Natural killer cell (primary cell): ENCODE measurements around the gene SLC1A4. TPM values are rescaled to one million over a fixed set of nuclear protein-coding genes. Genes with fewer than 3 reads are reported as not detected.

Source experiments
- ATAC-seq, 3 donors: fragments of 150-1000 bp in 2 of 3; fragments of 200-7000 bp in 1 of 3; cut with Tn5 transposase; 1 replicate in 1 of 3; 2 replicates in 2 of 3; pipeline ENCODE4 v1.10.0; 2021; ENCODE audit warnings: mild to moderate bottlenecking in 2 of 3, moderate library complexity in 2 of 3
- DNase-seq, 2 donors: peaks; one replicate each; pipeline versions ENCODE4 v3.0.0 to v3.0.0-alpha.2; 2013 to 2021; ENCODE audit warnings: mixed read lengths in 1 of 2
- H3K27ac ChIP-seq: one replicate; pipeline ENCODE4 v1.5.1; 2013; ENCODE audit warnings: mild to moderate bottlenecking, low read length
- H3K27me3 ChIP-seq: one replicate; pipeline ENCODE4 v1.6.1; 2013; ENCODE audit warnings: low read length; ENCODE audit not compliant: control insufficient read depth, insufficient read depth
- H3K36me3 ChIP-seq: one replicate; pipeline ENCODE4 v1.6.1; 2013; ENCODE audit warnings: low read length; ENCODE audit not compliant: control insufficient read depth, insufficient read depth
- H3K4me1 ChIP-seq: one replicate; pipeline ENCODE4 v1.6.1; 2013; ENCODE audit warnings: low read length; ENCODE audit not compliant: control insufficient read depth, insufficient read depth
- H3K4me3 ChIP-seq: one replicate; pipeline ENCODE4 v1.5.1; 2013; ENCODE audit warnings: low read length
- H3K9me3 ChIP-seq: one replicate; pipeline ENCODE4 v1.6.1; 2013; ENCODE audit warnings: low read length; ENCODE audit not compliant: control insufficient read depth, insufficient read depth
- H3K27ac Mint-ChIP-seq, 2 donors: one replicate each; pipeline ENCODE4 v1.8.0; 2022; ENCODE audit warnings: mild to moderate bottlenecking in 2 of 2, mixed read lengths in 2 of 2, moderate library complexity in 1 of 2
- H3K27me3 Mint-ChIP-seq, 2 donors: one replicate each; pipeline ENCODE4 v1.8.0; 2022; ENCODE audit warnings: low read depth in 2 of 2, mixed read lengths in 2 of 2
- H3K36me3 Mint-ChIP-seq: one replicate; pipeline ENCODE4 v1.8.0; 2022; ENCODE audit warnings: mixed read lengths
- H3K4me1 Mint-ChIP-seq, 2 donors: one replicate each; pipeline ENCODE4 v1.8.0; 2022; ENCODE audit warnings: mixed read lengths in 2 of 2
- H3K4me3 Mint-ChIP-seq: one replicate; pipeline ENCODE4 v1.8.0; 2022; ENCODE audit warnings: mild to moderate bottlenecking, moderate library complexity, mixed read lengths
- H3K9me3 Mint-ChIP-seq, 2 donors: one replicate each; pipeline ENCODE4 v1.8.0; 2022; ENCODE audit warnings: mixed read lengths in 2 of 2
- CTCF ChIP-seq: fragments of 200-600 bp; IDR thresholded peaks from one replicate; pipeline ENCODE4 v1.8.0; 2022; ENCODE audit warnings: antibody characterized with exemption
- WGBS: methylation state at CpG from one replicate; pipeline ENCODE4 v1.1.7; 2013; ENCODE audit warnings: missing lambda C conversion rate; ENCODE audit not compliant: insufficient coverage; 5-methylcytosine and 5-hydroxymethylcytosine counted together
- intact Hi-C: fragments of 100-400 bp; cut with micrococcal nuclease; formaldehyde crosslinking; loops from one replicate; pipeline ENCODE4 v1.14.2; 2022
- total RNA-seq, 4 donors: library from RNA; stranded (reverse); fragments of 120-200 nt in 1 of 4; gene quantifications; one replicate each; pipeline versions ENCODE4 v1.2.3 to v1.2.4, GENCODE V29; 2013 to 2022

The SLC1A4 gene
- total RNA-seq, 3 donors from 2014 or later (not counting 1 experiment from before 2014, with no cell fraction given): 3.9 to 13.8 (median 5.6) TPM

GRCh38 chr2:65069439-65069824 lies 80.2 kb downstream of the SLC1A4 start:
- DNase-seq: no peak
- Histone ChIP-seq H3K9me3 (no peaks in the 10 kb centered on the region), H3K4me1 (peaks cover 18% of the 10 kb centered on the region), H3K36me3 (peaks cover 28% of the 10 kb centered on the region), H3K4me3 (no peak overlapping the region), H3K27me3 (no peaks in the 10 kb centered on the region), H3K27ac (no peak overlapping the region)
- ATAC-seq: no peak
- no peaks in the 10 kb centered on the region for H3K27me3 Mint-ChIP-seq
- no peaks in the 10 kb centered on the region for H3K36me3 Mint-ChIP-seq
- intact Hi-C loops: loop anchor here (1.0 kb wide), 1 partner anchor 118 kb away; no protein-coding TSS in a partner anchor
- peak overlapping the region in 1 of 2 donors; percentile 23 for H3K27ac Mint-ChIP-seq
- 93% methylated on average over 6 of the region's 6 CpGs for WGBS
- no peaks in the 10 kb centered on the region for H3K9me3 Mint-ChIP-seq
- H3K4me3 Mint-ChIP-seq: no peak overlapping the region
- H3K4me1 Mint-ChIP-seq: peaks cover 19 to 26% of the 10 kb centered on the region in 2 donors
- TF ChIP-seq CTCF: no peak

GRCh38 chr2:65070172-65070830 lies 81.1 kb downstream of the SLC1A4 start:
- Mint-ChIP-seq H3K4me1 (peaks cover 14 to 21% of the 10 kb centered on the region in 2 donors), H3K27me3 (no peaks in the 10 kb centered on the region), H3K9me3 (no peaks in the 10 kb centered on the region), H3K36me3 (no peaks in the 10 kb centered on the region), H3K4me3 (no peak overlapping the region), H3K27ac (peak overlapping the region; percentile 38 to 53)
- 80% methylated on average over 8 of the region's 8 CpGs for WGBS
- DNase-seq (no peak), ATAC-seq (no peak)
- no peak for TF ChIP-seq CTCF
- Histone ChIP-seq H3K36me3 (peaks cover 28% of the 10 kb centered on the region), H3K4me3 (no peak overlapping the region), H3K27ac (no peak overlapping the region), H3K27me3 (no peaks in the 10 kb centered on the region), H3K9me3 (no peaks in the 10 kb centered on the region), H3K4me1 (peaks cover 15% of the 10 kb centered on the region)
- intact Hi-C loops: no loop called here

GRCh38 chr2:65070856-65071255 lies 81.7 kb downstream of the SLC1A4 start:
- peaks cover 14 to 21% of the 10 kb centered on the region in 2 donors for H3K4me1 Mint-ChIP-seq
- Histone ChIP-seq H3K36me3 (peaks cover 28% of the 10 kb centered on the region), H3K27ac (no peak overlapping the region), H3K9me3 (no peaks in the 10 kb centered on the region), H3K27me3 (no peaks in the 10 kb centered on the region), H3K4me1 (peaks cover 15% of the 10 kb centered on the region), H3K4me3 (no peak overlapping the region)
- H3K4me3 Mint-ChIP-seq: no peak overlapping the region
- H3K27ac Mint-ChIP-seq: peak overlapping the region; percentile 38 to 53
- ATAC-seq (no peak), DNase-seq (no peak)
- 91% methylated on average over 6 of the region's 6 CpGs for WGBS
- TF ChIP-seq CTCF: no peak
- H3K9me3 Mint-ChIP-seq: no peaks in the 10 kb centered on the region
- no peaks in the 10 kb centered on the region for H3K36me3 Mint-ChIP-seq
- intact Hi-C loops: no loop called here
- H3K27me3 Mint-ChIP-seq: no peaks in the 10 kb centered on the region
